GM12872 (cell line): ENCODE results near the gene RAB35.

ENCODE experiments used
- CTCF ChIP-seq: IDR thresholded peaks from 3 replicates; pipeline ENCODE4 v1.5.1; 2011; ENCODE audit warnings: low read depth, mild to moderate bottlenecking, low read length, moderate library complexity; ENCODE audit not compliant: insufficient read depth

RAB35 gene

GRCh38 chr12:120156315-120157259 is 40.0 kb upstream of the RAB35 start:
- TF ChIP-seq CTCF: no peak

GRCh38 chr12:120155072-120155471 is 38.5 kb upstream of the RAB35 start:
- no peak for TF ChIP-seq CTCF

GRCh38 chr12:120150919-120151525 is 34.5 kb upstream of the RAB35 start:
- no peak for TF ChIP-seq CTCF

GRCh38 chr12:120148011-120148410 is 31.5 kb upstream of the RAB35 start:
- no peak for TF ChIP-seq CTCF

GRCh38 chr12:120145164-120145563 is 28.6 kb upstream of the RAB35 start:
- no peak for TF ChIP-seq CTCF

- TF ChIP-seq CTCF: no peak
Observed at GRCh38 chr12:120144215-120144614, 27.7 kb upstream of the RAB35 start.

GRCh38 chr12:120142231-120142877 is 25.8 kb upstream of the RAB35 start:
- no peak for TF ChIP-seq CTCF
